ENCODE results near the gene ASB18. TPM values are rescaled to one million over a fixed set of nuclear protein-coding genes. Genes with fewer than 3 reads are reported as not detected.

ASB18 gene
- total RNA-seq, 1 experiment from 2014 or later, result not detected

DNA sequence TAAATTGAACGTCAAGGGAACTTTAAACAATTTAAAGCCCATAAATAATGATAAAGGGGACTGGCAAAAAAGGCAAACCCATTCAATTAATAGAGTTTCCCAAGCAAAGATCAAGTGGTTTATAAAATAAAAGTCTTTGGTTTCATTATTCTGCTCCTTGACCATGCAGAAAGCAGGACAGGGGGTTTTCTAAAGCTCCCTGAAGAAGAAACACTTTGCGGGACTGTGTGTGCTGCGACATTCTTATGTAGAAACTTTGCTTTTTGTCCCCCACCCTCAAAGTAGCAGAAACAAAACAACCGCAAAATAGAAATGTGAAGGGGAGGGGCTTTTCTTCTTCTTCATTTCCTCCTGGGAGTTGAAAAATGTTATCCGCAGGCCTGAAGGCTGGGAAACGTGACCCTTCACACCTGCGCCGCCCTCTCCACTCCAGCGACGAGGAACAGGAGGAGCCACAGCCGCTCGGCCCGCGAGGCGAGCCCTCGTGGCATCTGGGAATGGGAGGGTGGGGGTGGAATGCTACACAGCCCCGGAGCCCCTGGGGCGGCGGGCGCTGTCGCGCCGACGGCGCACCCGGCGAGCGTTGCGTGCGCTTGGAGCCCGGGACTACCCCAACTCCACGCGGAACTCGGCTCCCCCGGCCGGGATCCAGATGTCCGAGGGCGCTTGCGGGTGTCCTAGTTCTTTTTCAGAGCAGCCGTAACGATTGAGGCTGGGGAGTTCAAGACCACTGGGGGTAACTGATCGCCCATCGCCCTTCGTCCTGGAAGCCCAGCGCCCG, 91.8 kb downstream of the ASB18 start:
- TF ChIP-seq, protein P1, sequence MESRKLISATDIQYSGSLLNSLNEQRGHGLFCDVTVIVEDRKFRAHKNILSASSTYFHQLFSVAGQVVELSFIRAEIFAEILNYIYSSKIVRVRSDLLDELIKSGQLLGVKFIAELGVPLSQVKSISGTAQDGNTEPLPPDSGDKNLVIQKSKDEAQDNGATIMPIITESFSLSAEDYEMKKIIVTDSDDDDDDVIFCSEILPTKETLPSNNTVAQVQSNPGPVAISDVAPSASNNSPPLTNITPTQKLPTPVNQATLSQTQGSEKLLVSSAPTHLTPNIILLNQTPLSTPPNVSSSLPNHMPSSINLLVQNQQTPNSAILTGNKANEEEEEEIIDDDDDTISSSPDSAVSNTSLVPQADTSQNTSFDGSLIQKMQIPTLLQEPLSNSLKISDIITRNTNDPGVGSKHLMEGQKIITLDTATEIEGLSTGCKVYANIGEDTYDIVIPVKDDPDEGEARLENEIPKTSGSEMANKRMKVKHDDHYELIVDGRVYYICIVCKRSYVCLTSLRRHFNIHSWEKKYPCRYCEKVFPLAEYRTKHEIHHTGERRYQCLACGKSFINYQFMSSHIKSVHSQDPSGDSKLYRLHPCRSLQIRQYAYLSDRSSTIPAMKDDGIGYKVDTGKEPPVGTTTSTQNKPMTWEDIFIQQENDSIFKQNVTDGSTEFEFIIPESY (IDR thresholded peaks at IDR 0.05; ENCODE audit: extremely low read depth, insufficient replicate concordance, low read length), result no peak
- TF ChIP-seq TCF7L2 (IDR thresholded peaks at IDR 0.05; ENCODE audit: borderline replicate concordance, extremely low read depth, insufficient read depth, insufficient read length), result no peak
- no peak for TF ChIP-seq CTCF (IDR thresholded peaks at IDR 0.05 in 2 of 3, conservative IDR thresholded peaks at IDR 0.05 in 1 of 3; ENCODE audit: borderline replicate concordance in 1 of 3, insufficient read depth in 1 of 3, low read depth in 2 of 3, low read length in 2 of 3)
- no peak for TF ChIP-seq YY1 (IDR thresholded peaks at IDR 0.05; ENCODE audit: extremely low read depth, insufficient replicate concordance, low read depth, low read length)
- TF ChIP-seq POLR2A (IDR thresholded peaks at IDR 0.05; ENCODE audit: borderline replicate concordance, extremely low read depth, insufficient read depth, insufficient read length), result no peak
- TF ChIP-seq JUND (IDR thresholded peaks at IDR 0.05), result no peak
- DNase-seq (ENCODE audit: low read depth, low spot score), result no peak
- no peaks in the 10 kb centered on the region for H3K27me3 ChIP-seq (ENCODE audit: insufficient read depth, low read length)

More for the DNA sequence above, 91.8 kb downstream of the ASB18 start:
- ATAC-seq, result no peak
- Histone ChIP-seq H3K4me3 (replicated peaks in 1 of 2; ENCODE audit: low read depth in 1 of 2, low read length in 2 of 2) (no peak overlapping the region), H3K9ac (ENCODE audit: low read length) (no peak overlapping the region), H3K4me1 (ENCODE audit: control insufficient read depth in 1 of 2, insufficient read depth in 2 of 2, low read length in 2 of 2) (peaks cover 15 to 48% of the 10 kb centered on the region in 2 experiments), H3K4me2 (ENCODE audit: low read length) (no peak overlapping the region), H4K20me1 (ENCODE audit: insufficient read depth) (no peaks in the 10 kb centered on the region; the same call in 1 of the 2 replicates), H3K27ac (ENCODE audit: low read depth, low read length) (no peak overlapping the region), H3K36me3 (ENCODE audit: control insufficient read depth in 1 of 2, insufficient read depth in 2 of 2, low read length in 2 of 2) (peaks cover 0 to 21% of the 10 kb centered on the region in 2 experiments; a peak in 1 of 4 replicates), H3K79me2 (ENCODE audit: insufficient read depth, low read length) (peaks cover 45% of the 10 kb centered on the region), H3K9me2 (ENCODE audit: insufficient read depth) (no peaks in the 10 kb centered on the region), H2AFZ (ENCODE audit: low read depth, low read length, poor library complexity, severe bottlenecking) (no peak overlapping the region), H3K9me3 (ENCODE audit: control insufficient read depth in 1 of 2, insufficient read depth in 1 of 2, low read depth in 1 of 2, low read length in 2 of 2) (no peaks in the 10 kb centered on the region)
- intact Hi-C loops (cut with micrococcal nuclease), result no loop called here
- ChIA-PET RAD21 (ENCODE audit: low non-redundant PET in 1 of 2, low total read pairs in 2 of 2, uncharacterized antibody in 2 of 2, unreplicated experiment in 2 of 2) (no interaction called here), POLR2A (no interaction called here), CTCF (no interaction called here)
- no TSS peak for BruUV-seq (replicated peaks)
